Lower lobe of right lung (tissue), 2 donors: ENCODE measurements around the gene CAMKK2. TPM values are rescaled to one million over a fixed set of nuclear protein-coding genes. Genes with fewer than 3 reads are reported as not detected.

Experiments
- ATAC-seq, 2 donors: fragments of 200-7000 bp; cut with Tn5 transposase; one replicate each; pipeline ENCODE4 v1.9.1; 2020 to 2022; ENCODE audit warnings: mild to moderate bottlenecking in 2 of 2, moderate library complexity in 2 of 2
- DNase-seq: peaks from one replicate; pipeline ENCODE4 v3.0.0-alpha.2; 2020
- H3K27ac ChIP-seq: fragments of 200-600 bp; one replicate; pipeline ENCODE4 v1.8.0; 2022
- H3K27me3 ChIP-seq: fragments of 200-600 bp; one replicate; pipeline ENCODE4 v1.8.0; 2022; ENCODE audit warnings: low read depth
- H3K36me3 ChIP-seq: fragments of 200-600 bp; one replicate; pipeline ENCODE4 v1.8.0; 2022; ENCODE audit warnings: mild to moderate bottlenecking
- H3K4me1 ChIP-seq: fragments of 200-600 bp; one replicate; pipeline ENCODE4 v1.8.0; 2022
- H3K4me3 ChIP-seq: fragments of 200-600 bp; one replicate; pipeline ENCODE4 v1.8.0; 2022; ENCODE audit warnings: mild to moderate bottlenecking
- H3K9me3 ChIP-seq: fragments of 200-600 bp; one replicate; pipeline ENCODE4 v1.8.0; 2022
- CTCF ChIP-seq: fragments of 200-600 bp; IDR thresholded peaks from one replicate; pipeline ENCODE4 v1.8.0; 2022; ENCODE audit warnings: antibody characterized with exemption, mild to moderate bottlenecking
- intact Hi-C: fragments of 100-400 bp; cut with DNase I; formaldehyde crosslinking; loops from one replicate; pipeline ENCODE4 v1.11.0; 2022
- total RNA-seq: library from RNA; stranded (reverse); fragmentation: NEBNext Ultra II Directional; extraction: Animal tissue kit (Norgen Biotek cat#: 25700); gene quantifications from one replicate; pipeline ENCODE4 v1.2.1, GENCODE V29; 2021
- donor health status: DM: no; HTN: yes; CAD: no; lungs with severe emphysema.

Gene CAMKK2
- total RNA-seq, 1 donor from 2014 or later, result 40.4 TPM

GRCh38 chr12:121290410-121290809, 6.1 kb downstream of the CAMKK2 start:
- Histone ChIP-seq H3K4me1 (peaks cover 55% of the 10 kb centered on the region), H3K4me3 (no peak overlapping the region), H3K27me3 (no peaks in the 10 kb centered on the region), H3K36me3 (peaks cover 13% of the 10 kb centered on the region), H3K27ac (no peak overlapping the region), H3K9me3 (no peaks in the 10 kb centered on the region)
- ATAC-seq (no peak), DNase-seq (no peak)
- no peak for TF ChIP-seq CTCF
- intact Hi-C loops, result no loop called here

GRCh38 chr12:121289962-121290361, 6.5 kb downstream of the CAMKK2 start:
- Histone ChIP-seq H3K4me3 (no peak overlapping the region), H3K9me3 (no peaks in the 10 kb centered on the region), H3K27me3 (no peaks in the 10 kb centered on the region), H3K4me1 (peaks cover 55% of the 10 kb centered on the region), H3K27ac (peak overlapping the region; percentile 31), H3K36me3 (peaks cover 13% of the 10 kb centered on the region)
- ATAC-seq (no peak), DNase-seq (no peak)
- no peak for TF ChIP-seq CTCF
- intact Hi-C loops, result no loop called here

DNA sequence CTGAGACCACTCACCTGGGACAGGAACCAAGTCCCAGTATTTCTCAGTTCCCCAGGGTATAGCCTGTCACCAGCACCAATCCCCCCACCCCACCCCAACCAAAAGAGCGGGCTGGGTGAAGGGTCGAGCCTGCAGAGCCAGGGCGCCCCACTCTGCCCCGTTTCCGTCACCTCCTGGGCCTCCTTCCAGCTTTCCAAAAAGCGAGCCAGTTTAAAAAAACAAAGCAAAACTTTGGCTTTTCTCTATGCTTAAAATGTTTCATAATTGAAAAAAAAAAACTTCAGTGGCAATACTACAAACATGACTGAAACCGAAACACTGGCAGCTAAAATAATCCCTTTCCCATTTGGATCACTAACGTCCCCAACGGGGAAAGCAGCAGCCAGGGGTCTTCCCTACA, 7.5 kb downstream of the CAMKK2 start:
- no peak for DNase-seq
- Histone ChIP-seq H3K27ac (peak overlapping the region; percentile 31), H3K4me1 (peaks cover 55% of the 10 kb centered on the region)

DNA sequence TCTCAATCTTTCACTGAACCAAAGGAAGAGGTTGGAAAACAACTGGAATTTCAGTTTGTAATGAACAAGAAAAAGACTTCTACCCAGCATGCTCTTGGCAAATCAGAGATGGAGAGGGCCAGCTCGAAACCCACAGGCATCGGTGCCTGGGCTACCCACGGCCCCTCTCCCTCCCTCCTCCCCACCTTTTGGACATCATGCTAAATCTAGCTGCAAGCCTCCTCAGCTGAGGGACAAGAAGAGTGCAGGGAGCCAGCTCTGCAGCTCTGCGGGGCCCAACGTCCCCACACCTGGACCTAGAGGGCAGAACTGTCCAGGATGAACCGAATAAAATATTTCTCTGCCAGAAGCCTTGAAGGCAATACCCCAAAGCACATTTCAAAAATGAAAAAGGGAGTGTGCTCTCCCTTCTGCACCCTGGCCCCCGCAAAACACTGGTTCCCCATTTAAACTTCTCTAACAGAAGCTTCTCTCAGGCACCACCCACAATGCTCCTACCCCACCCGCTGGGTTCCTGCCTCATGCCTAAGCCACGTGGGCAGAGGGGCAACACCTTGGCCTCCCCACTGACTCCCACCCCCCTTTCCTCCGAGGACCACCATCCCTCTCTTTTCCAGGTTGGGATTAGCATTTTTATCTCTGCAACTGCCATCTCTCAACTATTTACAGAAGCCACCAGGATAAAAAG, 8.2 kb downstream of the CAMKK2 start:
- peak; percentile 48 to 52 for ATAC-seq
- intact Hi-C loops, result no loop called here

More for the DNA sequence above, 7.5 kb downstream of the CAMKK2 start:
- no peak for ATAC-seq
- no peaks in the 10 kb centered on the region for H3K9me3 ChIP-seq
- H3K4me3 ChIP-seq, result no peak overlapping the region
- H3K27me3 ChIP-seq, result no peaks in the 10 kb centered on the region
- intact Hi-C loops, result no loop called here
- H3K36me3 ChIP-seq, result peaks cover 13% of the 10 kb centered on the region
- TF ChIP-seq CTCF, result no peak

DNA sequence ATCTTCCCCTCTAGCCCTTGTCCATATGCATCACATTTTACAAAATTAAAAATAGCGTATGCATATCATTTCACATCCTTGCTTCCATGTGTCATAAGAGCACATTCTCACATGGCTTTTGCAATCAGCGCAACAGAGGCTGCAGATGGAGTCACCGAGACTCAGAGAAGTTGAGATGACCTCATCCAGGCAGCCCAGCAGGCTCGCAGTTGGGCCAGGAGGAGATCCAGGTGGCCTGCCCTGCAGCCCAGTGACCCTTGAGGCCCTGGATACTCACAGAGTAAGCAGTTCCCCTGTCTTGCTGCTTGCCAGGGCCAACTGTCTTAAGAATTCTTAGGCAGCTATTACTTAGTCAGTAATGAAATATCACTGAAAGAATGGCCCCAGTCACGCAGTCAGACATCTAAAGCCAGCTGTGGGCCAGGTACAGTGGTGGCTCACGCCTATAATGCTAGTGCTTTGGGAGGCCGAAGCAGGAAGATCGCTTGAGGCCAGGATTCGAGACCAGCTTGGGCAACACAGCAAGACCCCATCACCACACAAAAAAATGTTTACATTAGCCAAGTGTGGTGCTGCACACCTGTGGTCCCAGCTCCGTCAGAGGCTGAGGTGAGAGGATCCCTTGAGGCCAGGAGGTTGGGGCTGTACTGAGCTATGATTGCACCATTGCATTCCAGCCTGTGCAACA, 9.1 kb downstream of the CAMKK2 start:
- H3K4me3 ChIP-seq, result no peak overlapping the region
- H3K36me3 ChIP-seq, result peaks cover 14% of the 10 kb centered on the region
- H3K27ac ChIP-seq, result no peak overlapping the region
- H3K4me1 ChIP-seq, result peaks cover 56% of the 10 kb centered on the region
- DNase-seq, result peak; percentile 58
- no peaks in the 10 kb centered on the region for H3K27me3 ChIP-seq
- ATAC-seq, result peak in 1 of 2 donors; percentile 25
- intact Hi-C loops, result no loop called here
- TF ChIP-seq CTCF, result no peak
- no peaks in the 10 kb centered on the region for H3K9me3 ChIP-seq

More for the DNA sequence above, 8.2 kb downstream of the CAMKK2 start:
- no peak for TF ChIP-seq CTCF
- Histone ChIP-seq H3K9me3 (no peaks in the 10 kb centered on the region), H3K4me3 (no peak overlapping the region), H3K27me3 (no peaks in the 10 kb centered on the region), H3K4me1 (peaks cover 57% of the 10 kb centered on the region), H3K36me3 (peaks cover 13% of the 10 kb centered on the region), H3K27ac (peak overlapping the region; percentile 10)
- DNase-seq, result peak; percentile 58
